Thymus (tissue), 11 donors: ENCODE results near the gene AGT. TPM values are rescaled to one million over a fixed set of nuclear protein-coding genes. Genes with fewer than 3 reads are reported as not detected.

Experiments
- DNase-seq, 9 donors: peaks; one replicate each; pipeline ENCODE4 v3.0.0-alpha.2; 2013; ENCODE audit warnings: low spot score in 9 of 9, low read depth in 6 of 9, missing footprints in 1 of 9
- H3K27ac ChIP-seq, 2 donors: one replicate each; pipeline ENCODE4 v1.5.1; 2013; ENCODE audit warnings: control low read depth in 1 of 2, low read depth in 1 of 2, low read length in 1 of 2, mild to moderate bottlenecking in 1 of 2, moderate library complexity in 1 of 2
- H3K27me3 ChIP-seq, 2 donors: one replicate each; pipeline ENCODE4 v1.5.1; 2013; ENCODE audit warnings: low read length in 1 of 2; ENCODE audit not compliant: control insufficient read depth in 2 of 2, insufficient read depth in 1 of 2
- H3K36me3 ChIP-seq, 2 donors: one replicate each; pipeline ENCODE4 v1.5.1; 2013; ENCODE audit warnings: low read length in 1 of 2, mild to moderate bottlenecking in 1 of 2, moderate library complexity in 1 of 2; ENCODE audit not compliant: control insufficient read depth in 2 of 2, insufficient read depth in 2 of 2
- H3K4me1 ChIP-seq, 2 donors: one replicate each; pipeline ENCODE4 v1.5.1; 2013; ENCODE audit warnings: low read length in 2 of 2; ENCODE audit not compliant: control insufficient read depth in 2 of 2, insufficient read depth in 2 of 2
- H3K4me3 ChIP-seq, 2 donors: one replicate each; pipeline ENCODE4 v1.5.1; 2013; ENCODE audit warnings: low read length in 2 of 2, control low read depth in 1 of 2, mild to moderate bottlenecking in 1 of 2
- H3K9me3 ChIP-seq, 2 donors: one replicate each; pipeline ENCODE4 v1.5.1; 2013; ENCODE audit warnings: low read length in 1 of 2, mild to moderate bottlenecking in 1 of 2; ENCODE audit not compliant: control insufficient read depth in 2 of 2, insufficient read depth in 1 of 2
- WGBS: extraction: QIAGEN DNeasy Blood & Tissue Kit; methylation state at CpG from one replicate; pipeline ENCODE4 v1.1.7; 2013; 5-methylcytosine and 5-hydroxymethylcytosine counted together
- polyA plus RNA-seq: library from polyadenylated mRNA; stranded (reverse); fragments of 200-250 nt; gene quantifications from one replicate; pipeline ENCODE4 v1.2.3, GENCODE V29; 2013
- total RNA-seq: library from RNA; stranded (reverse); fragments of 120-200 nt; gene quantifications from one replicate; pipeline ENCODE4 v1.2.4, GENCODE V29; 2013
- donor health status: healthy.

The AGT gene
- total and polyA plus RNA-seq, 2 donors: 2.3 to 22.3 TPM

DNA sequence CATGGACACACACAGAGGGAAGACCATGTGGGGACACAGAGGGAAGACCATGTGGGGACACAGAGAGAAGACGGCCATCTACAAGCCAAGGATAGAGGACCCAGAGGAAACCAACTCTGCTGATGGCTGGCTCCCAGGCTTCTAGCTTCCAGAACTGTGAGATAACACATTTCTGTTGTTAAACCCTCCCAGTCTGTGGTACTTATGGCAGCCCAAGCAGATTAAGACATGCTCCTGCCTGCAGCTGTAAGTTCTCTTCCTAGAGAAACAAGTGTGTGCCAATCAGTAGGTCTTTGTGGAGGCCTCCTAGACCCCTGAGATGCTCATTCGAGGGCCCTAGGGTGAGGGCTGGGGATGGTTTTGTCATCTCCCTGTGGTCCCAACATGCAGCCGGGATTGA lies 2.7 kb downstream of the AGT start:
- no peaks in the 10 kb centered on the region for H3K36me3 ChIP-seq

DNA sequence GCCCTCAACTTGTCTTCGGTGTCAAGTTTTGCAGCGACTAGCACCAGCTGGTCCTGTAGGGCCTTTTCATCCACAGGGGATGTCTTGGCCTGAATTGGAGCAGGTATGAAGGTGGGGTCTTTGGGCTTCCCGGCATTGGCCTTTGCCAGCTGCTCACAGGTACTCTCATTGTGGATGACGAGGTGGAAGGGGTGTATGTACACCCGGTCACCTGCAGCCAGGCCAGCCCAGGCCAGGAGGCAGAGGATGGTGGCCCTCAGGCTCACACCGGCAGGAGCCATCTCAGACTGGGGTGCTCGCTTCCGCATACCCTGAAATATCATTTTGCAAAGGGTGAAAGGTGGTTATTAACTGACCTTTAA lies 3.4 kb downstream of the AGT start:
- Histone ChIP-seq H3K36me3 (no peaks in the 10 kb centered on the region), H3K4me3 (no peak overlapping the region), H3K4me1 (peaks cover 0 to 2% of the 10 kb centered on the region in 2 donors), H3K27ac (no peak overlapping the region), H3K27me3 (peaks cover 0 to 15% of the 10 kb centered on the region in 2 donors), H3K9me3 (no peaks in the 10 kb centered on the region)
- WGBS: 94% methylated on average over 8 of the region's 8 CpGs
- no peak for DNase-seq

More for the DNA sequence above, 2.7 kb downstream of the AGT start:
- H3K27ac ChIP-seq: no peak overlapping the region
- no peak for DNase-seq
- 98% methylated on average over 3 of the region's 3 CpGs for WGBS
- H3K4me1 ChIP-seq: peaks cover 0 to 2% of the 10 kb centered on the region in 2 donors
- H3K4me3 ChIP-seq: no peak overlapping the region
- peaks cover 0 to 15% of the 10 kb centered on the region in 2 donors for H3K27me3 ChIP-seq
- H3K9me3 ChIP-seq: no peaks in the 10 kb centered on the region

DNA sequence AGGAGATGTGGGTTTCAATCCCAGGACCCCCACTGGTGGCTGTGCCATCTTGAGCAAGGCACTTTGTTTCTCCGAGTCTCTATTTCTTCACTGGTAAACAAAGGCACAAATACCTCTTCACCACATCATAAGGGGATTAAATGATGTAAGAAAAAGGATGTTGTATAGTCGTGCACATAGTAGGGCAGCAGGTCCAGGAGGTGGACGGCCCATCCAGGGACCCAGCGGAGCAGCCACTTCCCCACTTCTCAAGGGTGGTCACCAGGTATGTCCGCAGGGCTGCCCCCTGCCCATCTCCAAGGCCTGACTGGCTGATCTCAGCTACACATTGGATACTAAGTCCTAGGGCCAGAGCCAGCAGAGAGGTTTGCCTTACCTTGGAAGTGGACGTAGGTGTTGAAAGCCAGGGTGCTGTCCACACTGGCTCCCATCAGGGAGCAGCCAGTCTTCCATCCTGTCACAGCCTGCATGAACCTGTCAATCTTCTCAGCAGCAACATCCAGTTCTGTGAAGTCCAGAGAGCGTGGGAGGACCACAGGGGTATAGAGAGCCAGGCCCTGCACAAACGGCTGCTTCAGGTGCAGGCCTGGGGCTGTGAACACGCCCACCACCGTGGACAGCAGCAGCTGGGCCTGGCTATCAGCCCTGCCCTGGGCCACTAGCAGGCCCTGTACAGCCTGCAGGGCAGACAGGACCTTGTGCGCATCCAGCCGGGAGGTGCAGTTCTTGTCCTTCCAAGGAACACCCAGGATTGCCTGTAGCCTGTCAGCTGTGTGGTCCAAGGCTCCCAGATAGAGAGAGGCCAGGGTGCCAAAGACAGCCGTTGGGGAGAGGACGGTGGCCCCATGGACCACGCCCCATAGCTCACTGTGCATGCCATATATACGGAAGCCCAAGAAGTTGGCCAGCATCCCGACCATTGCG lies 4.0 kb downstream of the AGT start:
- H3K9me3 ChIP-seq: no peaks in the 10 kb centered on the region
- no peaks in the 10 kb centered on the region for H3K36me3 ChIP-seq
- no peak overlapping the region for H3K4me3 ChIP-seq
- H3K27me3 ChIP-seq: peaks cover 0 to 15% of the 10 kb centered on the region in 2 donors
- peaks cover 0 to 2% of the 10 kb centered on the region in 2 donors for H3K4me1 ChIP-seq
- DNase-seq: no peak
- 90% methylated on average over 18 of the region's 18 CpGs for WGBS
- no peak overlapping the region for H3K27ac ChIP-seq

DNA sequence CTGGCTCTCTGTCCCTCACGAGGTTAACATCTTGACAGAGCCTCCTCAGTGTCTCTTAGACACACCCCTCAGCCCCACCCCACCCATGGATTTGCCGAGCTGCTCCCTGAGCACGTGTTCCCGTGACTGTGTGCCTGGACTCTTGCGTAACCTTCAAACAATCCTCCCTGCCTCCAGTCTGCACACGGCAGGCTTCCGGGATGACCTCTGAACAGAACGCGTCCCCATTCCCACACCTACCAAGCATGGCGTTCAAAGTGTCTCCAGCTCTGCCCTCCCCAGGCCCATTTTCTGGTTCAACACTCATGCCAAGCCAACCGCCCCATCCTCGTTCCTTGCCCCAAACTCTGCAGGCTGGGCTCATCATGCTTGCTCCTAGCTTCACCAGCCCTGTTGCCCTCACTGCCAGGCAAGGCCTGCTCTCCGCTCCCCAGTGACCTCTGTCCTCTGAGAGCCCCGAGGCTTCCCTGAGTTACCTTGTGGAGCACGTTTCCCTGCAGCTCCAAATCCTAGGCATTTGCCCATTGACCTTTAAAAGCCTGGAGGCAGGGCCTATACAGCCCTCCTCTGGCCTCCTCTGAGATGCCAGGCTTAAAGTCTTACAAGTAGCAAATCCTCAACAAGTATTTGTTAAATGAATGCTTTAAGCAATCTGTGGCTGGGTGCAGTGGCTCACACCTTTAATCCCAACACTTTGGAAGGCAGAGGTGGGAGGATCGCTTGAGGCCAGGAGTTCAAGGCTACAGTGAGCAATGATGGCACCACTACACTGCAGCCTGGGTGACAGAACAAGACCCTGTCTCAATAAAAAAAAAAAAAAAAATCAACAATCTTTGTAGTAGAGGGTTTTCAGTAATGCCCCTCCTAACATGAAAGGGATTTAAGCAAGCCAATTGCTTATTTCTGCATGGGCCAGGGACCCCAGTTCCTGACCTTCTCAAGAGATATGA lies 5.0 kb downstream of the AGT start:
- no peaks in the 10 kb centered on the region for H3K36me3 ChIP-seq
- H3K9me3 ChIP-seq: no peaks in the 10 kb centered on the region
- no peak overlapping the region for H3K27ac ChIP-seq
- H3K27me3 ChIP-seq: peaks cover 0 to 15% of the 10 kb centered on the region in 2 donors
- DNase-seq: no peak
- 93% methylated on average over 16 of the region's 16 CpGs for WGBS
- H3K4me3 ChIP-seq: no peak overlapping the region
- peaks cover 0 to 2% of the 10 kb centered on the region in 2 donors for H3K4me1 ChIP-seq

DNA sequence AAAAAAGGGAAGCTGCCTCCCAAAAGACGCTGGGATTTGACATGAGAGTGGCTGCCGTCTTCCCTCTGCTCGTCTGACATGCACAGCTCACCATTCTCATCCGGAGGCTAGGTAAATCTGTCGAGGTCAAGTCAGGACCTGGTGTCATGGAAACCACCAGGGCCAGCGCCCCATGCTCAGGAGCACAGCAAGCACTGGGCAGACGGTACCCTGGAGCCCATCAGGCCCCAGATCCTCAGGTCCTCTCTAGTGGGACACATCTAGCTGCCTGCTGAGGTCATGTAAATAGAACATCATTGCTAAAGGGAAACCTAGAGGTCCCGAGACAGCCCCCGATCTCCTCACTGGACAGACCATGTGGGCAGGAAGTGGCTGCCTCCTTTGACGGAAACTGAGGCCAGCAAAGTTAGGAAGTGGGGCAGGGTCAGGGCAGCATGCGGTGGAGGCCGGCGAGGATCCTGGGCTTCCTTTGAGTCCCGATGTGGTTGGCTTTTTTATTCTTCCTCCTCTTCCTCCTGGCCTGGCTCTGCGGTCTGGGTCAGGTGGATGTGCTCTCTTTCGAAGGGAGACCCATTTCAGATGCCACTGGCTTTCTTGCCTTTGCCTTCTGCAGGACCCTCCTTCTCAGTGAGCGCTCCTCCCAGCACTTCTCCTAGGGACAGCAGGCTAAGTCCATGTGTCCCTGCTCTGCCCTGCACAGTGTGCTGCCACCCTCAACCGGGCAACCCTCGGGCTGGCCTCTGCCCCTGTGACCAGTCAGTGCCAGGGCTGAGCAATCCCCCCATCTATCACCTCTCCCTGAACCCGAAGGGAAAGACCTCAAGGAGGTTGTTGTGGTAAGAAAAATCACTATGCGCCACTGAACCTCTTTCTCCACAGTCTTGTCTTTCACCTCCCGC lies 5.9 kb downstream of the AGT start:
- WGBS: 44% methylated on average over 22 of the region's 22 CpGs
- H3K27me3 ChIP-seq: peaks cover 0 to 15% of the 10 kb centered on the region in 2 donors
- no peaks in the 10 kb centered on the region for H3K9me3 ChIP-seq
- H3K36me3 ChIP-seq: no peaks in the 10 kb centered on the region
- no peaks in the 10 kb centered on the region for H3K4me1 ChIP-seq
- no peak for DNase-seq
- no peak overlapping the region for H3K4me3 ChIP-seq
- no peak overlapping the region for H3K27ac ChIP-seq

DNA sequence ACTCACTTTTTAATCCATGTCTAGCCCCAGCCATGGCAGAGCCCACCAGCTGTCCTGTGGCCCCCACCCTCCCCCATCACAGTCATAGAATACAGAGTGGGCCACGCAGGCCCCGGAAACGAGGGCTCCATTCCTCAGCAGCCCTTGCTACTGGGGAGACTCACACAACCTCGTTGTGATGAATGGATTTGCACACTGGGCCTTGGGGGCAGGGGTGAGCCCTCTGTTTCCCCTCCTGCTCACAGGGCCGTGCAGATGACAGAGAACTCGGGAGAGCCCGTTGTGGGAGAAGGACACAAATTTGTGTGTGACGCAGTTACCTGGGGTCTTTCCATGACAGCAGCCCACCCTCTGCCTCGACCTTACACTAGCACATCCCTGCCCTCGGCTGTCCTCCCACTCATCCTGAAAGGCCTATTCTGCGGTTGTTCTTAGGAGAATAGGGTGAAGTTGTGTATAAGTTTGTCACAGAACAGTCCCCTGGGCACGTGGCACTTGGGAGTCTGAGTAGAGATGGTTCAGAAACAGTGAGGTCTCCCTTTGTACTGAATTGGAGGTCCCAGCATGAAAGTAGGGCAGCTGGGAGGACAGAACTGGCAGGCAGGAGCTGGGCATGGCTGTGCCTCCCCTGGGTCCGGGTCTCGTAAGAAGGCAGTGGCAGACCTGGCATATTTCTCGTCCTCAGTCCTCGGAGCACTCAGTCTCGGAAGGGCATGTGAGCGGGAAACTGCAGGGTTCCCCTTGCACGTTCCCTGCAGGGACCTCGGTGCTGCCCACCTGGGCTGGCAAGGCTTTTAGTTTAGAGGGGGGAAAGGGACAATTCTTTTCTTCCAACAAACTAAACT lies 6.8 kb downstream of the AGT start:
- H3K36me3 ChIP-seq: no peaks in the 10 kb centered on the region
- H3K4me1 ChIP-seq: no peaks in the 10 kb centered on the region
- H3K27ac ChIP-seq: no peak overlapping the region
- H3K4me3 ChIP-seq: no peak overlapping the region
- DNase-seq: no peak
- WGBS: 93% methylated on average over 20 of the region's 20 CpGs
- H3K27me3 ChIP-seq: peaks cover 0 to 15% of the 10 kb centered on the region in 2 donors
- no peaks in the 10 kb centered on the region for H3K9me3 ChIP-seq

DNA sequence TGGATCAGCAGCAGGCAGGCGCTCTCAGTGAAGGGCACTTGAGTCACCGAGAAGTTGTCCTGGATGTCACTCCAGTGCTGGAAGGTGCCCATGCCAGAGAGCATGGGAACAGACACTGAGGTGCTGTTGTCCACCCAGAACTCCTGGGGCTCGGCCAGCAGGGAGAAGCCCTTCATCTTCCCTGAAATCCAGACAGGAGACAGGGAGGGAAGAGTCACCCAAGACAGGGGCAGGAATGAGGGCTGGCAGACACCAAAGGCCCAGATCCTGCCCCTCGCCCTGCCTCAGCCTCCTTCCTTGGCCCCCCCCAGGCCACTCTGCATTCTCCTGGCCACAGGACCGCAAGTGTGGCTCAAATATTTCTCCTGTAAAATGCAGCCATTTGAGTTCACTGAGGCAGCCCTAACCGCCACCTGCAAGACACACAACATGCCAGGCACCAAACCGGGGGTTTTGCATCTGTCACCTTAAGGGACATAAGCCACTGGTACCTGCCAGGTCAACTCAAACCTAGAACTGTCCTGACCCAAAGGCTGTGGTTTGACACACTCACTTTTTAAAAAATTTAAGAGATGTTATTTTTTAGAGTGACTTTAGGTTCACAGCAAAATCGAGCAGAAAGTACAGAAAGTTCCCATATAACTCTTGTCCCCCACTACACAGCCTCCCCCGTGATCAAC lies 7.8 kb downstream of the AGT start:
- H3K27me3 ChIP-seq: peaks cover 0 to 15% of the 10 kb centered on the region in 2 donors
- no peak overlapping the region for H3K27ac ChIP-seq
- no peaks in the 10 kb centered on the region for H3K9me3 ChIP-seq
- H3K36me3 ChIP-seq: no peaks in the 10 kb centered on the region
- no peak for DNase-seq
- 96% methylated on average over 9 of the region's 9 CpGs for WGBS
- no peaks in the 10 kb centered on the region for H3K4me1 ChIP-seq
- H3K4me3 ChIP-seq: no peak overlapping the region
